ENCODE measurements around the gene GRIA4.
A peak's percentile ranks its signal among the peaks of the same experiment; 100 is the strongest.

Gene GRIA4

DNA sequence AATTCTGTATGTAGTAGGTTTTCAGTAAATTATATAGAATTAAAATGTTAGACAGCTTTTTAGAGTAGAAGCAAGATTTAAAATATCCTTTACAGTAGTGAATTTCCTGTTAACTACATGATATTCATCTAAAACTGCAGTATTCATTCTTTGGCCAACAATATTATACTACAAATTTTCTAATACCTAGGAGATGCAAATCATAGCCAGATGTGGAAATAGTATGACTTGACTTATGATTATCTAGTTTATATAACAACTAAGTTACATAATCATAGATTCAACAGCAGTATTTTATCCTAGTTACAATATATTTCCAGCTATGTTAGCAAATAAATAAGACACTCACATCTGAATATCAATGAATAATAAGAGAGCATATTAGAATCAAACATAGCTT is 249.0 kb downstream of the GRIA4 start:
- no peak for DNase-seq

DNA sequence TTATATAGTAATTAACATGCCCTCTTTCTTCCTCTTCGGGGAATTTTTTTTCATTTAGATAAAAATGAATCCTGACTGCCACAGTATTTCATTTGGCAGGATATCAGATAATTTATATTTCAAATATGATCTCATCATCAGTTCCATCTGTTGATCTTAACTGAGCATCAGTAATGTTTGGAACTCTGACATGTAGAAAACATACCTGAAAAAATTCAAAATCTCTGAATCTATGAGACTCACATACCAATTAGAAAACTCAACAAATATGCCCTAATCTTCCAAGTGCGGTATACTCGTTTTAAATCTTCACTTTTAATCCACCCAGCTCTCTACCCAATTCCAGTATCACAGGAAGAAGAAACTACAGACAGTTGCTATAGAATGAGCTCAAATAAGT is 250.2 kb downstream of the GRIA4 start:
- no peak overlapping the region for H3K27ac ChIP-seq (ENCODE audit: low read depth, low read length)
- H2BK15ac ChIP-seq (replicated peaks; ENCODE audit: low read depth) = no peak overlapping the region
- H2BK120ac ChIP-seq (ENCODE audit: low read depth, low read length) = no peak overlapping the region
- no peak for DNase-seq
- H4K5ac ChIP-seq (ENCODE audit: low read length) = no peak overlapping the region
- H3K79me1 ChIP-seq (ENCODE audit: low read length) = no peaks in the 10 kb centered on the region
- H3K56ac ChIP-seq (ENCODE audit: low read length) = no peak overlapping the region
- H3K4me2 ChIP-seq (ENCODE audit: low read length) = no peak overlapping the region
- no peak overlapping the region for H3K18ac ChIP-seq (ENCODE audit: low read length)
- no peak overlapping the region for H3K4me3 ChIP-seq (ENCODE audit: low read length)
- no peaks in the 10 kb centered on the region for H3K4me1 ChIP-seq (ENCODE audit: control insufficient read depth, low read depth, low read length)
- H4K8ac ChIP-seq (ENCODE audit: low read depth, low read length) = no peak overlapping the region
- no peaks in the 10 kb centered on the region for H3K79me2 ChIP-seq (ENCODE audit: control insufficient read depth, insufficient read depth, low read length)
- no peaks in the 10 kb centered on the region for H3K27me3 ChIP-seq (ENCODE audit: insufficient read depth, low read length, poor library complexity)
- H3K4ac ChIP-seq (ENCODE audit: low read depth, low read length) = no peak overlapping the region
- H3K36me3 ChIP-seq (ENCODE audit: control insufficient read depth, insufficient read depth, low read length) = no peaks in the 10 kb centered on the region
- H2BK5ac ChIP-seq (ENCODE audit: low read length) = no peak overlapping the region
- H3K23ac ChIP-seq (ENCODE audit: low read length) = no peak overlapping the region
- no peak overlapping the region for H2AK5ac ChIP-seq (ENCODE audit: low read length)
- H3K9ac ChIP-seq (ENCODE audit: low read length) = no peak overlapping the region
- WGBS (ENCODE audit: extremely low coverage, insufficient coverage, low lambda C conversion rate) = 100% methylated on average over 2 of the region's 3 CpGs

More for the DNA sequence above, 249.0 kb downstream of the GRIA4 start:
- Histone ChIP-seq H3K4me1 (ENCODE audit: control insufficient read depth, low read depth, low read length) (no peaks in the 10 kb centered on the region), H2AK5ac (ENCODE audit: low read length) (no peak overlapping the region), H3K23ac (ENCODE audit: low read length) (no peak overlapping the region), H3K27ac (ENCODE audit: low read depth, low read length) (no peak overlapping the region), H3K56ac (ENCODE audit: low read length) (no peak overlapping the region), H3K79me1 (ENCODE audit: low read length) (no peaks in the 10 kb centered on the region), H3K18ac (ENCODE audit: low read length) (no peak overlapping the region), H4K8ac (ENCODE audit: low read depth, low read length) (no peak overlapping the region), H3K4me3 (ENCODE audit: low read length) (no peak overlapping the region), H2BK15ac (replicated peaks; ENCODE audit: low read depth) (no peak overlapping the region), H4K5ac (ENCODE audit: low read length) (no peak overlapping the region), H2BK5ac (ENCODE audit: low read length) (no peak overlapping the region), H3K4ac (ENCODE audit: low read depth, low read length) (no peak overlapping the region), H2BK120ac (ENCODE audit: low read depth, low read length) (no peak overlapping the region), H3K27me3 (ENCODE audit: insufficient read depth, low read length, poor library complexity) (no peaks in the 10 kb centered on the region), H3K79me2 (ENCODE audit: control insufficient read depth, insufficient read depth, low read length) (no peaks in the 10 kb centered on the region), H3K36me3 (ENCODE audit: control insufficient read depth, insufficient read depth, low read length) (no peaks in the 10 kb centered on the region), H3K4me2 (ENCODE audit: low read length) (no peak overlapping the region), H3K9ac (ENCODE audit: low read length) (no peak overlapping the region)

DNA sequence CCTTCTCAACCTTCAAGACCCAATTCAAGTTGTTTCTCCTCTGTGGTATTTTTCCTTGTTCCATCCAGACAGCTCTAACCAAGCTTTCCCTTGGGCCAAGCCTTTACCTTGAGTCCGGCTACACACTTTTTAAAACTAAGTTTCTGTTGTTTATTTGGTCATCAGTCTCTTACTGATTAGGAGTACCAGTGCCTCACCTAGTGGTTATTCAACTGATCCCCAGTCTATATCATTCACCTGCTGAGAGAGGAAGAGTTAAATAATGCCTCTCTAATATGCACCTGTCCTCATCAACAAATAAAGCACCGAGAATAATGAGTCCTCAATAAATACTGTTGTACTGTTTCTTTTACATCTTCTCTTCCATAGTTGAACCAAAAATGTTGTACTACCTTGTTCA is 251.4 kb downstream of the GRIA4 start:
- Histone ChIP-seq H3K79me1 (ENCODE audit: low read length) (no peaks in the 10 kb centered on the region), H3K23ac (ENCODE audit: low read length) (no peak overlapping the region), H3K4me2 (ENCODE audit: low read length) (no peak overlapping the region), H4K8ac (ENCODE audit: low read depth, low read length) (no peak overlapping the region), H3K9ac (ENCODE audit: low read length) (no peak overlapping the region), H3K4me1 (ENCODE audit: control insufficient read depth, low read depth, low read length) (no peaks in the 10 kb centered on the region), H2BK5ac (ENCODE audit: low read length) (no peak overlapping the region), H2AK5ac (ENCODE audit: low read length) (no peak overlapping the region), H4K5ac (ENCODE audit: low read length) (no peak overlapping the region), H3K4ac (ENCODE audit: low read depth, low read length) (no peak overlapping the region), H3K4me3 (ENCODE audit: low read length) (no peak overlapping the region), H3K36me3 (ENCODE audit: control insufficient read depth, insufficient read depth, low read length) (no peaks in the 10 kb centered on the region), H3K56ac (ENCODE audit: low read length) (no peak overlapping the region), H3K79me2 (ENCODE audit: control insufficient read depth, insufficient read depth, low read length) (no peaks in the 10 kb centered on the region), H3K27ac (ENCODE audit: low read depth, low read length) (no peak overlapping the region), H3K27me3 (ENCODE audit: insufficient read depth, low read length, poor library complexity) (no peaks in the 10 kb centered on the region), H3K18ac (ENCODE audit: low read length) (no peak overlapping the region), H2BK15ac (replicated peaks; ENCODE audit: low read depth) (no peak overlapping the region), H2BK120ac (ENCODE audit: low read depth, low read length) (no peak overlapping the region)
- whole genome bisulfite sequencing (ENCODE audit: extremely low coverage, insufficient coverage, low lambda C conversion rate) = no CpG with 5 or more reads among the region's 2 CpGs
- peak; percentile 10 for DNase-seq

DNA sequence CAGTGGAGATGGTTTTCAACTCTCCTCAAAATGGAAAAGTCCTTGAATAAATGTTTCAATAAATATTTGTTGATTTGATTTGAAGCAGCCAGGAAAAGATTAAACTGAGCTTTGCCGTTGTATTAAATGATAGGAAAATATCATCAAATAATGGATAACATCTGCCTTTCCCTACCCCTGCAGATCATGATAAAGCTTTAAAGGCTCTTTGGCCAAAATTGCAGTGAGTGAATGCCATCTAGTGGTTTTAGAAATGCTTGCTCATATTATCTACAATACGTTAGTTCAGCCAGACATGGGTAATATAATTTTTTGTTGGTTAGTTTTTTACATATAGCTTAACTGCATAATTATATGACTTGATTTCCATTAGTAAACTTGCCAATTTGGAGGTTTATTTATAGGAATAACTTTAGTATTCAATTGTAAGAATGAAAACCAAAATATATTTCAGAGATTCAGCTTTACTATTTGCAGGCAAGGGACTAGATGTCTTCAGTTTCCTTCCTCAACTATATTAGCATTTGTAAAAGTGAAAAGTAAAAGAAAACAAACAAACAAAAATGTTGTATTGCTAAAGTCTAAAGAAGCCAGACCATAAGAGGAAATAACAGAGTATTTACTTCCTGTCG is 253.0 kb downstream of the GRIA4 start:
- Histone ChIP-seq H3K4ac (ENCODE audit: low read depth, low read length) (no peak overlapping the region), H3K36me3 (ENCODE audit: control insufficient read depth, insufficient read depth, low read length) (no peaks in the 10 kb centered on the region), H3K4me1 (ENCODE audit: control insufficient read depth, low read depth, low read length) (no peaks in the 10 kb centered on the region), H4K5ac (ENCODE audit: low read length) (no peak overlapping the region), H3K56ac (ENCODE audit: low read length) (no peak overlapping the region), H3K27me3 (ENCODE audit: insufficient read depth, low read length, poor library complexity) (no peaks in the 10 kb centered on the region), H3K18ac (ENCODE audit: low read length) (no peak overlapping the region), H2BK120ac (ENCODE audit: low read depth, low read length) (no peak overlapping the region), H3K4me2 (ENCODE audit: low read length) (no peak overlapping the region), H3K23ac (ENCODE audit: low read length) (no peak overlapping the region), H2BK5ac (ENCODE audit: low read length) (no peak overlapping the region), H4K8ac (ENCODE audit: low read depth, low read length) (no peak overlapping the region), H3K27ac (ENCODE audit: low read depth, low read length) (no peak overlapping the region), H3K79me1 (ENCODE audit: low read length) (no peaks in the 10 kb centered on the region), H3K9ac (ENCODE audit: low read length) (no peak overlapping the region), H2BK15ac (replicated peaks; ENCODE audit: low read depth) (no peak overlapping the region), H2AK5ac (ENCODE audit: low read length) (no peak overlapping the region), H3K79me2 (ENCODE audit: control insufficient read depth, insufficient read depth, low read length) (no peaks in the 10 kb centered on the region), H3K4me3 (ENCODE audit: low read length) (no peak overlapping the region)
- no CpG with 5 or more reads among the region's 3 CpGs for WGBS (ENCODE audit: extremely low coverage, insufficient coverage, low lambda C conversion rate)
- peak; percentile 57 for DNase-seq

DNA sequence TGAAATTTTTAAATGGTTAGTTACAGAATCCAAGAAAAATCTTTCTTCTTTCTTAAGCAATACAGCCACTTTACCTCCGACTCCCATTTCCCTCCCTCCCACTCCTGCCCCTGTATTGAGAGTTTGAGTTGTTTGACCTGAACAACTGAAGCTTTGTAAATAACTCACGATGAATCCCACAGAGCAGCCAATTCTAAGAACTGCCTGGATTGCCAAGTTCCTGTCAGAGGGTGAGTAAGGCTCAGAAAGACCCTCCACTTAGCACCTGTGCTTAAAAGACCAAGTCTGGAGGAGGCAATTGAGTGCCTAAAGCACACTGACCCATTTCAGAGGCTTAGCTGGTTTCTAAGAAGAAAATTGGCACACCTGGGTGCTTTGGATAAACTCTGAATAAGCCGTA is 253.7 kb downstream of the GRIA4 start:
- H3K36me3 ChIP-seq (ENCODE audit: control insufficient read depth, insufficient read depth, low read length) = no peaks in the 10 kb centered on the region
- no peak overlapping the region for H2AK5ac ChIP-seq (ENCODE audit: low read length)
- no peak overlapping the region for H3K4me3 ChIP-seq (ENCODE audit: low read length)
- H3K79me1 ChIP-seq (ENCODE audit: low read length) = no peaks in the 10 kb centered on the region
- H4K5ac ChIP-seq (ENCODE audit: low read length) = no peak overlapping the region
- peak overlapping the region; percentile 81 for H4K8ac ChIP-seq (ENCODE audit: low read depth, low read length)
- no peak overlapping the region for H2BK15ac ChIP-seq (replicated peaks; ENCODE audit: low read depth)
- H3K27ac ChIP-seq (ENCODE audit: low read depth, low read length) = no peak overlapping the region
- H3K27me3 ChIP-seq (ENCODE audit: insufficient read depth, low read length, poor library complexity) = no peaks in the 10 kb centered on the region
- DNase-seq = no peak
- no peak overlapping the region for H2BK120ac ChIP-seq (ENCODE audit: low read depth, low read length)
- H3K18ac ChIP-seq (ENCODE audit: low read length) = no peak overlapping the region
- H3K56ac ChIP-seq (ENCODE audit: low read length) = no peak overlapping the region
- no peak overlapping the region for H3K4me2 ChIP-seq (ENCODE audit: low read length)
- no peak overlapping the region for H2BK5ac ChIP-seq (ENCODE audit: low read length)
- no peaks in the 10 kb centered on the region for H3K79me2 ChIP-seq (ENCODE audit: control insufficient read depth, insufficient read depth, low read length)
- no peak overlapping the region for H3K9ac ChIP-seq (ENCODE audit: low read length)
- no peak overlapping the region for H3K23ac ChIP-seq (ENCODE audit: low read length)
- H3K4me1 ChIP-seq (ENCODE audit: control insufficient read depth, low read depth, low read length) = no peaks in the 10 kb centered on the region
- no CpG with 5 or more reads among the region's 3 CpGs for WGBS (ENCODE audit: extremely low coverage, insufficient coverage, low lambda C conversion rate)
- no peak overlapping the region for H3K4ac ChIP-seq (ENCODE audit: low read depth, low read length)

DNA sequence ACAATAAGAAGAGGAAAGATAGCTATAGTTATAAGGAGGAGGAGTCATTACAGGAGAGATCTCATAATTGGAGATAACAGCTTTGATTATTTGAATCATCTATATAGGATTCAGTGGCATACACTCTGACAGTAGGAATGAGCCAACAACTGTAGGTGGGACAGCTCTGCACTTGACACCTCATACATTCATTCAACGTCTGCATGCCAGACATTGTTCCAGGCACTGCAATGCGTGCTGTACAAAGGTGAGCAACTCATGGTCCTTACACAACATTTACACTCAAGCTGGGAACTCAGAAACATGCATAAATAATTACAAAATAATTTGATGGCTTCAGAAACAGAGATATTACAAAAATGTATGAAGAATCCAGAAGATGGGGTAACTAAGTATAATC is 257.9 kb downstream of the GRIA4 start:
- DNase-seq = no peak
- H3K4ac ChIP-seq (ENCODE audit: low read depth, low read length) = no peak overlapping the region
- H3K23ac ChIP-seq (ENCODE audit: low read length) = no peak overlapping the region
- no peak overlapping the region for H3K9ac ChIP-seq (ENCODE audit: low read length)
- H3K27ac ChIP-seq (ENCODE audit: low read depth, low read length) = no peak overlapping the region
- H3K18ac ChIP-seq (ENCODE audit: low read length) = no peak overlapping the region
- no CpG with 5 or more reads among the region's 2 CpGs for WGBS (ENCODE audit: extremely low coverage, insufficient coverage, low lambda C conversion rate)
- no peak overlapping the region for H2BK5ac ChIP-seq (ENCODE audit: low read length)
- H2AK5ac ChIP-seq (ENCODE audit: low read length) = no peak overlapping the region
- no peaks in the 10 kb centered on the region for H3K4me1 ChIP-seq (ENCODE audit: control insufficient read depth, low read depth, low read length)
- no peak overlapping the region for H2BK15ac ChIP-seq (replicated peaks; ENCODE audit: low read depth)
- H4K5ac ChIP-seq (ENCODE audit: low read length) = no peak overlapping the region
- no peaks in the 10 kb centered on the region for H3K36me3 ChIP-seq (ENCODE audit: control insufficient read depth, insufficient read depth, low read length)
- no peak overlapping the region for H2BK120ac ChIP-seq (ENCODE audit: low read depth, low read length)
- H3K27me3 ChIP-seq (ENCODE audit: insufficient read depth, low read length, poor library complexity) = no peaks in the 10 kb centered on the region
- H3K79me1 ChIP-seq (ENCODE audit: low read length) = no peaks in the 10 kb centered on the region
- H3K56ac ChIP-seq (ENCODE audit: low read length) = no peak overlapping the region
- no peak overlapping the region for H4K8ac ChIP-seq (ENCODE audit: low read depth, low read length)
- H3K4me2 ChIP-seq (ENCODE audit: low read length) = no peak overlapping the region
- no peaks in the 10 kb centered on the region for H3K79me2 ChIP-seq (ENCODE audit: control insufficient read depth, insufficient read depth, low read length)
- H3K4me3 ChIP-seq (ENCODE audit: low read length) = no peak overlapping the region

Data from mesendoderm (in vitro differentiated cells).